HL-60 (cell line): ENCODE data around the gene LOXL3.

ENCODE experiments used
- GABPA ChIP-seq: IDR thresholded peaks from 2 replicates; pipeline ENCODE4 v1.6.1; 2012; ENCODE audit warnings: low read depth
- POLR2AphosphoS5 ChIP-seq: IDR thresholded peaks from 2 replicates; pipeline ENCODE4 v1.6.1; 2012; ENCODE audit warnings: low read depth
- TF ChIP-seq, protein P1 (sequence below): IDR thresholded peaks from one replicate; pipeline ENCODE4 v1.5.1; 2011; ENCODE audit warnings: low read length, control low read depth, inconsistent platforms; ENCODE audit not compliant: insufficient read depth
- TF ChIP-seq, protein P2 (sequence below): IDR thresholded peaks from 2 replicates; pipeline ENCODE4 v1.6.1; 2012; ENCODE audit warnings: low read depth; ENCODE audit not compliant: insufficient replicate concordance

DNA sequence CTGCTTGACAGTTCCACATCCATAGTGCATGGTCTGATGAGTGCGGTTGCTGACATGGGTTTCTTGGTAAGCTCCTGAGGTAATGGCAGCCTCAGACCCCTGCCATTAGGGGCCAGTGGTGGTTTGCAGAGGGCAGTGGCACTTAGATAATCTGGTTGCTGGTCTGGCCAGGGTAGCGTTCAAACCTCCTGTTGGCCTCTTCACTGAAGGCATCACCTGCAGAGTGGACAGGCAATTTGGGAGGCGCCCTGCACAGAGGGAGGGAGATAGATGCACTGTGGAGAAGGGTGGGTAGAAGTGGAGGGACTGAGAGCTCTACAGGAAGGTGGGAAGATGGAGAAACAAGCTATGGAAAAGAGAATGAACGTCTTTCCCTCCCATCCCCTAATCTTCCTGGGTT is 20.3 kb downstream of the LOXL3 start:
- TF ChIP-seq, protein P1, sequence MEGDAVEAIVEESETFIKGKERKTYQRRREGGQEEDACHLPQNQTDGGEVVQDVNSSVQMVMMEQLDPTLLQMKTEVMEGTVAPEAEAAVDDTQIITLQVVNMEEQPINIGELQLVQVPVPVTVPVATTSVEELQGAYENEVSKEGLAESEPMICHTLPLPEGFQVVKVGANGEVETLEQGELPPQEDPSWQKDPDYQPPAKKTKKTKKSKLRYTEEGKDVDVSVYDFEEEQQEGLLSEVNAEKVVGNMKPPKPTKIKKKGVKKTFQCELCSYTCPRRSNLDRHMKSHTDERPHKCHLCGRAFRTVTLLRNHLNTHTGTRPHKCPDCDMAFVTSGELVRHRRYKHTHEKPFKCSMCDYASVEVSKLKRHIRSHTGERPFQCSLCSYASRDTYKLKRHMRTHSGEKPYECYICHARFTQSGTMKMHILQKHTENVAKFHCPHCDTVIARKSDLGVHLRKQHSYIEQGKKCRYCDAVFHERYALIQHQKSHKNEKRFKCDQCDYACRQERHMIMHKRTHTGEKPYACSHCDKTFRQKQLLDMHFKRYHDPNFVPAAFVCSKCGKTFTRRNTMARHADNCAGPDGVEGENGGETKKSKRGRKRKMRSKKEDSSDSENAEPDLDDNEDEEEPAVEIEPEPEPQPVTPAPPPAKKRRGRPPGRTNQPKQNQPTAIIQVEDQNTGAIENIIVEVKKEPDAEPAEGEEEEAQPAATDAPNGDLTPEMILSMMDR = no peak
- TF ChIP-seq, protein P2, sequence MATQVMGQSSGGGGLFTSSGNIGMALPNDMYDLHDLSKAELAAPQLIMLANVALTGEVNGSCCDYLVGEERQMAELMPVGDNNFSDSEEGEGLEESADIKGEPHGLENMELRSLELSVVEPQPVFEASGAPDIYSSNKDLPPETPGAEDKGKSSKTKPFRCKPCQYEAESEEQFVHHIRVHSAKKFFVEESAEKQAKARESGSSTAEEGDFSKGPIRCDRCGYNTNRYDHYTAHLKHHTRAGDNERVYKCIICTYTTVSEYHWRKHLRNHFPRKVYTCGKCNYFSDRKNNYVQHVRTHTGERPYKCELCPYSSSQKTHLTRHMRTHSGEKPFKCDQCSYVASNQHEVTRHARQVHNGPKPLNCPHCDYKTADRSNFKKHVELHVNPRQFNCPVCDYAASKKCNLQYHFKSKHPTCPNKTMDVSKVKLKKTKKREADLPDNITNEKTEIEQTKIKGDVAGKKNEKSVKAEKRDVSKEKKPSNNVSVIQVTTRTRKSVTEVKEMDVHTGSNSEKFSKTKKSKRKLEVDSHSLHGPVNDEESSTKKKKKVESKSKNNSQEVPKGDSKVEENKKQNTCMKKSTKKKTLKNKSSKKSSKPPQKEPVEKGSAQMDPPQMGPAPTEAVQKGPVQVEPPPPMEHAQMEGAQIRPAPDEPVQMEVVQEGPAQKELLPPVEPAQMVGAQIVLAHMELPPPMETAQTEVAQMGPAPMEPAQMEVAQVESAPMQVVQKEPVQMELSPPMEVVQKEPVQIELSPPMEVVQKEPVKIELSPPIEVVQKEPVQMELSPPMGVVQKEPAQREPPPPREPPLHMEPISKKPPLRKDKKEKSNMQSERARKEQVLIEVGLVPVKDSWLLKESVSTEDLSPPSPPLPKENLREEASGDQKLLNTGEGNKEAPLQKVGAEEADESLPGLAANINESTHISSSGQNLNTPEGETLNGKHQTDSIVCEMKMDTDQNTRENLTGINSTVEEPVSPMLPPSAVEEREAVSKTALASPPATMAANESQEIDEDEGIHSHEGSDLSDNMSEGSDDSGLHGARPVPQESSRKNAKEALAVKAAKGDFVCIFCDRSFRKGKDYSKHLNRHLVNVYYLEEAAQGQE = no peak
- TF ChIP-seq POLR2AphosphoS5 (no peak; the same call in 1 of the 2 replicates), GABPA (no peak)
